HG03066 (cell line): ENCODE results near the gene SAP30BP.

Experiments
- ATAC-seq: cut with Tn5 transposase; IDR thresholded peaks from one replicate; pipeline ENCODE4 v1.9.1; 2021; ENCODE audit warnings: low read depth; ENCODE audit not compliant: unreplicated experiment

SAP30BP gene

GRCh38 chr17:75736173-75736835, 69.2 kb downstream of the SAP30BP start:
- no peak for ATAC-seq

GRCh38 chr17:75737133-75737962, 70.2 kb downstream of the SAP30BP start:
- ATAC-seq, result no peak

GRCh38 chr17:75738218-75738802, 71.2 kb downstream of the SAP30BP start:
- ATAC-seq, result no peak

GRCh38 chr17:75739174-75739573, 72.0 kb downstream of the SAP30BP start:
- no peak for ATAC-seq

- no peak for ATAC-seq
Observed at GRCh38 chr17:75739801-75740200, 72.7 kb downstream of the SAP30BP start.

GRCh38 chr17:75740215-75740614, 73.1 kb downstream of the SAP30BP start:
- ATAC-seq, result no peak

GRCh38 chr17:75740631-75741077, 73.5 kb downstream of the SAP30BP start:
- no peak for ATAC-seq

GRCh38 chr17:75742337-75742736, 75.2 kb downstream of the SAP30BP start:
- no peak for ATAC-seq

DNA sequence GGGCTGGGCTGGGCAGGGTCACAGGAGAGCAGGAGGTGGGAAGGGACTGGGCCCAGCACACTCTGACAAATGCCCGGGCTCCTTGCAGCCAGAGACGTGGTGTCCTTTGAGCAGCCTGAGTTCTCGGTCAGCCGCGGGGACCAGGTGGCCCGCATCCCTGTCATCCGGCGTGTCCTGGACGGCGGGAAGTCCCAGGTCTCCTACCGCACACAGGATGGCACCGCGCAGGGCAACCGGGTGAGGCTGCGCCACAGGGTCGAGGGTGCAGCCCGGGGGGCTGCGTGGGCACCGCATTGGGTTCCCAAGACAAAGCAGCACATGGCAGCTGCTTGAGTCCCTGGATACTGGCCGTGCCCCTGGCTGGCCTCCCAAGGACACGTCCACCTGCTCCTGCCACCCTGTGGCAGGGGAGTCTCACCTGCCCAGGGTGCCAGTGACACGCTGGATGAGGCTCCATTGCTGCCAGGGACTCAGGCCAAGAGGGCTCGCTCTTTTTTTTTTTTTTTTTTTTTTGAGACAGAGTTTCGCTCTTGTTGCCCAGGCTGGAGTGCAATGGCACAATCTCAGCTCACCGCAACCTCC, 76.6 kb downstream of the SAP30BP start:
- ATAC-seq, result no peak

DNA sequence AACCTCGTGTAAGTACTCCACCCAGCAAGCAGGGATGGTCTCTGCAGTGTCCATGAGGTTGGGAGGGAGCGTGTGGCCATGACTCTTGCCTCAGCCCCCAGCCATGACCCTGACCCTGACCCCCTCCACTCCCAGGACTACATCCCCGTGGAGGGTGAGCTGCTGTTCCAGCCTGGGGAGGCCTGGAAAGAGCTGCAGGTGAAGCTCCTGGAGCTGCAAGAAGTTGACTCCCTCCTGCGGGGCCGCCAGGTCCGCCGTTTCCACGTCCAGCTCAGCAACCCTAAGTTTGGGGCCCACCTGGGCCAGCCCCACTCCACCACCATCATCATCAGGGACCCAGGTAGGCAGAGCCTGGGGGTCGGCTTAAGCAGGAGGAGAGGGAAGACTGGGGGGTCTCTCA, 81.6 kb downstream of the SAP30BP start:
- no peak for ATAC-seq

DNA sequence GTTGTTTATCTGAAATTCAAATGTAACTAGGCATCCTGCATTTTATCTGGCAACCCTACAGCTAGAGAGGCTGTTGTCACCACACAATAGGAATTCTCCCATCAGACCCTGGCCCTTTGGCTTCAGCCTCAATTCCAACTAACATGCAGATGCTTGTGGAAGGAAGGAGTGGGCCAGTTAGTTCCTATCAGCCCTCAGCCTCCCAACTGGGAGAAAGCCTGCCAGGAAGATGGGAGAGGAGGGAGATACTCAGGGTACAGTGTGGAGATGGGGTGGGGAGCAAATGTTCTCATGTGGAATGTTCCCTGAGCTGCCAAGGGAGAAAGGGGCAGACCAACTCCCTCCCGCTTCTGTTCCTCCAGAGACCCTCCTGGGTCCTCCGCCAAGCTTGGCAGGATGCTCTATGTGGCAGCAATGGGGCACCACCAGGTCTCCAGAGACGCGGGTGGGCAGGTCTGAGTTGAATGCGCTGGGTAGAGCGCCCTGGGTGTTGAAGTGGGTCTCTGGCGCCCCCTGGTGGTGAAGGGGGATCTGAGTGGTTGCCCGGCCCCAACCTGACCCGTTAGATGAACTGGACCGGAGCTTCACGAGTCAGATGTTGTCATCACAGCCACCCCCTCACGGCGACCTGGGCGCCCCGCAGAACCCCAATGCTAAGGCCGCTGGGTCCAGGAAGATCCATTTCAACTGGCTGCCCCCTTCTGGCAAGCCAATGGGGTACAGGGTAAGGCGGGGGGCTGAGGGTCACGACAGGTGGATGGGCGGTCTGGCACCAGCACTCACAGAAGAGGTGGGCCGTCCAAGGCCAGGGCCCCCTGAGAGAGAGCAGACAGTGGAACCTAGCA, 82.6 kb downstream of the SAP30BP start:
- no peak for ATAC-seq

DNA sequence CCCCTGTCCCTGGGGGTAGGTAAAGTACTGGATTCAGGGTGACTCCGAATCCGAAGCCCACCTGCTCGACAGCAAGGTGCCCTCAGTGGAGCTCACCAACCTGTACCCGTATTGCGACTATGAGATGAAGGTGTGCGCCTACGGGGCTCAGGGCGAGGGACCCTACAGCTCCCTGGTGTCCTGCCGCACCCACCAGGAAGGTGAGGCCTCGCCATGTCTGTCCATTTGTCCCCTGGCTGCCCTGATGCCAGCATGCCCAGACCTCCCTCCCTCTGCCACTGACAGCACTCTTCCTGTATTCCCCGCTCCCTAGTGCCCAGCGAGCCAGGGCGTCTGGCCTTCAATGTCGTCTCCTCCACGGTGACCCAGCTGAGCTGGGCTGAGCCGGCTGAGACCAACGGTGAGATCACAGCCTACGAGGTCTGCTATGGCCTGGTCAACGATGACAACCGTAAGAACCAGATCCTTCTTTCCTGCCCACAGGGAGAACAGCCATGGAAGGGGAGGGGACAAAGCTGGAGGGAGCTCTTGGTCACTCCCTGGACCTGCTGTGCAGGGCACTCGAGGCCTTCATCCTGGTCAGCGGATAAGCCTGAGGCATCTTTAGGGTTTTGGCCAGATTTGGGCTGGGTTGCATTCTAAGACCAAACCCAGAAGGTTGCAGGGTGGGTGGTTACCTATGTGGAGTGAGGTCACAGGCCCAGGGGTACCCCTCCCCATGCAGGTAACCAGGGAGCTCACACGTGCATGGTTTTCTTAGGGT, 83.7 kb downstream of the SAP30BP start:
- no peak for ATAC-seq

- ATAC-seq, result no peak
Observed at GRCh38 chr17:75751676-75752404, 84.7 kb downstream of the SAP30BP start.

DNA sequence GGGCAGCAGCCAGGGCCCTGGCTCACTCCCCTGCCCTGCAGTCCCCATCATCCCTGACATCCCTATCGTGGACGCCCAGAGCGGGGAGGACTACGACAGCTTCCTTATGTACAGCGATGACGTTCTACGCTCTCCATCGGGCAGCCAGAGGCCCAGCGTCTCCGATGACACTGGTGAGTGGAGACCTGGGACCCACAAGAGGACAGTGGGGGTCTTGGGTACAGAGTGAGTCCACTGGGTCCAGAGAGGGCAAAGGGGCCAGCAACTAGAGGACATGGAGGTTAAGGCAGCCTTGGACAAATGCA, 85.2 kb downstream of the SAP30BP start:
- no peak for ATAC-seq

- no peak for ATAC-seq
Observed at GRCh38 chr17:75752802-75753513, 85.8 kb downstream of the SAP30BP start.

GRCh38 chr17:75753514-75754377, 86.6 kb downstream of the SAP30BP start:
- no peak for ATAC-seq

GRCh38 chr17:75754378-75755204, 87.5 kb downstream of the SAP30BP start:
- ATAC-seq, result no peak
